ENCODE data around the gene TMC1.

TMC1 gene

GRCh38 chr9:72823971-72824370 is 302.6 kb downstream of the TMC1 start:
- Histone ChIP-seq H3K27me3 (ENCODE audit: insufficient read depth, low read depth, severe bottlenecking) (no peaks in the 10 kb centered on the region), H3K27ac (no peak overlapping the region), H3K4me3 (ENCODE audit: low read depth, low read length) (no peak overlapping the region), H3K9me3 (ENCODE audit: severe bottlenecking) (no peaks in the 10 kb centered on the region), H3K36me3 (no peaks in the 10 kb centered on the region)
- no peak for DNase-seq
- TF ChIP-seq, protein P1, sequence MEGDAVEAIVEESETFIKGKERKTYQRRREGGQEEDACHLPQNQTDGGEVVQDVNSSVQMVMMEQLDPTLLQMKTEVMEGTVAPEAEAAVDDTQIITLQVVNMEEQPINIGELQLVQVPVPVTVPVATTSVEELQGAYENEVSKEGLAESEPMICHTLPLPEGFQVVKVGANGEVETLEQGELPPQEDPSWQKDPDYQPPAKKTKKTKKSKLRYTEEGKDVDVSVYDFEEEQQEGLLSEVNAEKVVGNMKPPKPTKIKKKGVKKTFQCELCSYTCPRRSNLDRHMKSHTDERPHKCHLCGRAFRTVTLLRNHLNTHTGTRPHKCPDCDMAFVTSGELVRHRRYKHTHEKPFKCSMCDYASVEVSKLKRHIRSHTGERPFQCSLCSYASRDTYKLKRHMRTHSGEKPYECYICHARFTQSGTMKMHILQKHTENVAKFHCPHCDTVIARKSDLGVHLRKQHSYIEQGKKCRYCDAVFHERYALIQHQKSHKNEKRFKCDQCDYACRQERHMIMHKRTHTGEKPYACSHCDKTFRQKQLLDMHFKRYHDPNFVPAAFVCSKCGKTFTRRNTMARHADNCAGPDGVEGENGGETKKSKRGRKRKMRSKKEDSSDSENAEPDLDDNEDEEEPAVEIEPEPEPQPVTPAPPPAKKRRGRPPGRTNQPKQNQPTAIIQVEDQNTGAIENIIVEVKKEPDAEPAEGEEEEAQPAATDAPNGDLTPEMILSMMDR (IDR thresholded peaks at IDR 0.05; ENCODE audit: low read depth, low read length): no peak

DNA sequence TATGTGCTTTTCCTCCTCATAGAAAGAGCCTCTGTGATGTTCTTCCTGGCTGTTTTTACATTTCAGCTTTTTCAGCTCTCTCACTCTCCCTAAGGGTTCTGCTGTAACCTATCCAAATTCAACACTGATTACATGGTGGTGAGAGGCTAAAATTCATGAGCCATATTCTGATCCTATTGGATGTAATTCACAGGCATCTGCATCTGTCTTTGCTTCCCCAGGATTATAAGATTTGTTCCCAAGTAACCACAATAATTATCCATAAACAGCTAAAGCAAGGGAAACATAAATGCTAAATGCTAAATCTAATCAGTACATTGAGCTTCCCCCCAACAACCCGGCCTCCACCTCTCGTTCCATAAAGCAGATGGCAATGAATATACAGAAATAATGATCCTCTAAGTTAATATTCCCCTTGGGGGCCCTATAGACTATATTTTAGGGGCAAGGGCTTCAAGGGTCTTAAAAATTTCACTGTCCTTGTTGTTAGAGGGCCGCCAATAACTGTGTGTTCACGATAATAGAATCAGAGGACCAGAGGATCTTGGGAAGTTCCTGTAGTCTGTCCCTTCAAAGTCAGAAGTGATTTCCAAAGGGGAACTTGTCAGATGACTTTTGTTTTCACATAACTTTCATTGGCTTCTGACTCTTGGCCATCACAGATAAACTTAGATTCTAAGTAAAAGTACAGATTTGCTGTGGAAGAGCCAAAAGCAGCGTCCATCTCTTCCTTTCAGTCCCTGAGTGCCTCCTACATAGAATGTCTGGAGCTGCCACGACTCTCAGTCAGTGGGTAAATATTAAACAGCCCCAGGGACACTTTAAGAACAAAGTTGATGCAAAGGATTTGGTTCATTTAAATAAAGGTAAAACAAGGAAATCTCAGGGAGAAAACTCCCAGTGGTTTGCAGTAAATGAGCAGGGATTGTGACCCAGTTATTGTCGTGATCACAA is 305.9 kb downstream of the TMC1 start:
- H3K9me3 ChIP-seq (ENCODE audit: severe bottlenecking): no peaks in the 10 kb centered on the region
- H3K4me3 ChIP-seq (ENCODE audit: low read depth, low read length): peak overlapping the region; percentile 13
- TF ChIP-seq, protein P1 (IDR thresholded peaks at IDR 0.05; ENCODE audit: low read depth, low read length): no peak
- no peaks in the 10 kb centered on the region for H3K27me3 ChIP-seq (ENCODE audit: insufficient read depth, low read depth, severe bottlenecking)
- DNase-seq: no peak
- no peaks in the 10 kb centered on the region for H3K36me3 ChIP-seq
- H3K27ac ChIP-seq: peak overlapping the region; percentile 65; the same call in 1 of the 2 replicates

GRCh38 chr9:72827950-72828731 is 306.7 kb downstream of the TMC1 start:
- H3K4me3 ChIP-seq (ENCODE audit: low read depth, low read length): peak overlapping the region; percentile 13
- TF ChIP-seq, protein P1 (IDR thresholded peaks at IDR 0.05; ENCODE audit: low read depth, low read length): no peak
- H3K36me3 ChIP-seq: no peaks in the 10 kb centered on the region
- no peaks in the 10 kb centered on the region for H3K9me3 ChIP-seq (ENCODE audit: severe bottlenecking)
- no peak for DNase-seq
- no peaks in the 10 kb centered on the region for H3K27me3 ChIP-seq (ENCODE audit: insufficient read depth, low read depth, severe bottlenecking)
- peak overlapping the region; percentile 65 for H3K27ac ChIP-seq

DNA sequence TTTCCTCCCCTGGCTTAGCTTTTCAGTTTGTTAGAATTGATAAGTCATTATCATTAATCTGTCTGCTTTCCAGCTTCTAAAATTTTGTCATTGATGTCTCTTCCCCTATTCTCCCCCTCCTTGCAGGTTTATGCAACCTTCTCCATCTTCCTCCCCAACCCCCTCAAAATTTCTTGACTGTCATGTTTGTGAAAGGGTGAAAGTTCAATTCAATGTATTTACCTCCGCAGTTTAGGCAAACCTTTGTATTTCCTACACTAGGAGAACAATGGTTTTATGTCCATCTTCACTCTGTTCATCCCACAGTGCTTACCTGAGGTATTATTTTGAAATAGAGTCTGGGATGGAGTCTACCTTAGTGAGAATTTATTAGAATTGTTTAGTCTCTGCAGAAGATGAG is 313.6 kb downstream of the TMC1 start:
- Histone ChIP-seq H3K27ac (no peak overlapping the region), H3K9me3 (ENCODE audit: severe bottlenecking) (no peaks in the 10 kb centered on the region), H3K36me3 (no peaks in the 10 kb centered on the region), H3K27me3 (ENCODE audit: insufficient read depth, low read depth, severe bottlenecking) (no peaks in the 10 kb centered on the region), H3K4me3 (ENCODE audit: low read depth, low read length) (no peak overlapping the region)
- TF ChIP-seq, protein P1 (IDR thresholded peaks at IDR 0.05; ENCODE audit: low read depth, low read length): no peak
- no peak for DNase-seq

GRCh38 chr9:72836790-72837189 is 315.4 kb downstream of the TMC1 start:
- Histone ChIP-seq H3K9me3 (ENCODE audit: severe bottlenecking) (peaks cover under 1% of the 10 kb centered on the region), H3K36me3 (no peaks in the 10 kb centered on the region), H3K27me3 (ENCODE audit: insufficient read depth, low read depth, severe bottlenecking) (no peaks in the 10 kb centered on the region), H3K27ac (no peak overlapping the region), H3K4me3 (ENCODE audit: low read depth, low read length) (no peak overlapping the region)
- no peak for DNase-seq
- TF ChIP-seq, protein P1 (IDR thresholded peaks at IDR 0.05; ENCODE audit: low read depth, low read length): no peak

All from WERI-Rb-1 (cell line).